Thoracic aorta endothelial cell (primary cell): ENCODE data around the gene TBR1. TPM values are rescaled to one million over a fixed set of nuclear protein-coding genes. Genes with fewer than 3 reads are reported as not detected.

Source experiments
- small RNA-seq: library from RNA; depleted of rRNA; stranded (forward); fragments of <200 nt; gene quantifications from one replicate; pipeline ENCODE3, GENCODE V24; 2012
- total RNA-seq: library from RNA; depleted of rRNA; stranded (reverse); fragments of >200 nt; gene quantifications from 2 replicates; pipeline ENCODE4 v1.2.3, GENCODE V29; 2012

TBR1 gene
- under 0.01 TPM in 2 replicates for total RNA-seq

DNA sequence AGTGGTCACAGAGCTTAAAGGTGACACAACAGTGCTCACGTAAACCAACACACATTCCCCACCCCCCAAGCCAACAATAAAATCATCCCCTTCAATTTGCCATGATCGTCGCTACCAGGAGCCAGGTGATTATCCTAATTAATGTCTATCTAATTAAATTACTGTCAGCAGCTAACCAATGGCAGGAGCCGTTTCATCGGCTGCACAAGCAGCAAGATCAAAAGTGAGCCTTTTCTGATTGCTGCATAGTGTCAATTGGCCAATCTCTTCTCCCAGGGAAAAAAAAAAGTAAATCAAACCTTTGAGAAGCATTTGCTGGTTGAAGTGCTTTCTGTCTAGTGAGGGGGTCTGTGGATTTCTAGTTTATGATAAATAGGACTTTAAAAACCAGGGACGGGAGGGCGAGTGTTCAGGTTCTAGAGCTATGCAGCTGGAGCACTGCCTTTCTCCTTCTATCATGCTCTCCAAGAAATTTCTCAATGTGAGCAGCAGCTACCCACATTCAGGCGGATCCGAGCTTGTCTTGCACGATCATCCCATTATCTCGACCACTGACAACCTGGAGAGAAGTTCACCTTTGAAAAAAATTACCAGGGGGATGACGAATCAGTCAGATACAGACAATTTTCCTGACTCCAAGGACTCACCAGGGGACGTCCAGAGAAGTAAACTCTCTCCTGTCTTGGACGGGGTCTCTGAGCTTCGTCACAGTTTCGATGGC lies at the start of gene TBR1:
Gene TBR1, plus strand, starts transcription at position 311 of the 721 bp plus-strand sequence. Its CDS starts 114 bp downstream, at position 425.

Small RNA genes lying within 50 kb of the gene (small RNA-seq; reads per million reads assigned to genes)
- not detected for gene RNA5SP108

Other genes with a start within 250 kb of the TBR1 start
- gene PSMD14, start 107.9 kb upstream of the TBR1 start, total RNA-seq: 156 and 158 TPM in 2 replicates
- gene SLC4A10, start 208.1 kb downstream of the TBR1 start, total RNA-seq: under 0.01 and 0.29 TPM in 2 replicates